Keratinocyte (primary cell): ENCODE results near the gene KLHL29. TPM values are rescaled to one million over a fixed set of nuclear protein-coding genes. Genes with fewer than 3 reads are reported as not detected.

Experiments used
- DNase-seq: peaks from one replicate; pipeline ENCODE4 v3.0.0-alpha.2; 2011; ENCODE audit warnings: low read depth, missing footprints, low spot score
- FAIRE-seq: peaks from 2 replicates; lab custom pipeline; 2011; peaks lifted over from hg19 to GRCh38; lab: Jason Lieb, UNC
- H2AFZ ChIP-seq: 2 replicates; pipeline ENCODE4 v1.6.0; 2012; ENCODE audit warnings: low read length, control low read depth, inconsistent platforms; ENCODE audit not compliant: control insufficient read depth
- H3K27ac ChIP-seq: 2 replicates; pipeline ENCODE4 v1.5.1; 2011; ENCODE audit warnings: low read length; ENCODE audit not compliant: control insufficient read depth, insufficient read depth
- H3K27me3 ChIP-seq: 3 replicates; pipeline ENCODE4 v1.6.0; 2011; ENCODE audit warnings: low read length; ENCODE audit not compliant: control insufficient read depth, insufficient read depth; ENCODE audit errors: extremely low read depth
- H3K36me3 ChIP-seq, 2 experiments: 2 replicates in 1 of 2; 3 replicates in 1 of 2; pipeline ENCODE4 v1.5.1; 2011; ENCODE audit warnings: low read length in 2 of 2, mild to moderate bottlenecking in 1 of 2; ENCODE audit not compliant: control insufficient read depth in 2 of 2, insufficient read depth in 2 of 2; ENCODE audit errors: extremely low read depth in 1 of 2
- H3K4me1 ChIP-seq: 3 replicates; pipeline ENCODE4 v1.5.1; 2011; ENCODE audit warnings: low read length; ENCODE audit not compliant: control insufficient read depth, insufficient read depth; ENCODE audit errors: extremely low read depth
- H3K4me2 ChIP-seq: 3 replicates; pipeline ENCODE4 v1.6.0; 2011; ENCODE audit warnings: low read depth, low read length; ENCODE audit not compliant: control insufficient read depth, insufficient read depth; ENCODE audit errors: extremely low read depth
- H3K4me3 ChIP-seq, 3 experiments: fragments of 200-600 bp in 1 of 3; sonication (generic) in 1 of 3; 2 replicates in 2 of 3; 3 replicates in 1 of 3; pipeline ENCODE4 v1.5.1; 2011 to 2016; ENCODE audit warnings: low read length in 3 of 3, mild to moderate bottlenecking in 3 of 3, control low read depth in 2 of 3, inconsistent platforms in 1 of 3, low read depth in 1 of 3, mixed read lengths in 1 of 3, mixed run types in 1 of 3, moderate library complexity in 1 of 3; ENCODE audit not compliant: control insufficient read depth in 2 of 3, insufficient read depth in 2 of 3; ENCODE audit errors: extremely low read depth in 1 of 3
- H3K79me2 ChIP-seq: 2 replicates; pipeline ENCODE4 v1.6.0; 2012; ENCODE audit warnings: low read length; ENCODE audit not compliant: control insufficient read depth, insufficient read depth
- H3K9ac ChIP-seq: 3 replicates; pipeline ENCODE4 v1.6.0; 2011; ENCODE audit warnings: low read length; ENCODE audit not compliant: control insufficient read depth, insufficient read depth; ENCODE audit errors: extremely low read depth
- H3K9me1 ChIP-seq: 3 replicates; pipeline ENCODE4 v1.6.0; 2011; ENCODE audit warnings: low read length; ENCODE audit not compliant: control insufficient read depth, insufficient read depth; ENCODE audit errors: extremely low read depth
- H3K9me3 ChIP-seq: 2 replicates; pipeline ENCODE4 v1.5.1; 2012; ENCODE audit warnings: low read depth, low read length; ENCODE audit not compliant: control insufficient read depth
- H4K20me1 ChIP-seq: 3 replicates; pipeline ENCODE4 v1.6.0; 2011; ENCODE audit warnings: low read length; ENCODE audit not compliant: control insufficient read depth, insufficient read depth; ENCODE audit errors: extremely low read depth
- CTCF ChIP-seq, 3 experiments: IDR thresholded peaks in 1 of 3; conservative IDR thresholded peaks in 1 of 3; optimal IDR thresholded peaks in 1 of 3; 2 replicates in 2 of 3; 3 replicates in 1 of 3; pipeline versions ENCODE3 to v1.5.1; 2011; ENCODE audit warnings: low read length in 3 of 3, mild to moderate bottlenecking in 3 of 3, moderate library complexity in 2 of 3, control low read depth in 1 of 3, inconsistent platforms in 1 of 3; ENCODE audit not compliant: insufficient read depth in 2 of 3; ENCODE audit errors: extremely low read depth in 1 of 3
- EZH2 ChIP-seq: IDR thresholded peaks from one replicate; pipeline ENCODE4 v1.6.1; 2012; ENCODE audit warnings: inconsistent platforms, mild to moderate bottlenecking, low read length, moderate library complexity
- dilution Hi-C: fragments of 300-500 bp; cut with MboI; formaldehyde crosslinking; loops from one replicate; pipeline ENCODE4 v1.7.0; 2020; ENCODE audit warnings: low sequenced_read_pairs; ENCODE audit not compliant: extremely low pct_ligation_motif_present
- polyA plus RNA-seq, 5 experiments: library from polyadenylated mRNA; depleted of rRNA in 3 of 5; stranded (reverse) in 3 of 5; stranded (forward) in 1 of 5; unstranded in 1 of 5; fragments of >200 nt; gene quantifications; 1 replicate in 1 of 5; 2 replicates in 3 of 5; 3 replicates in 1 of 5; pipeline versions ENCODE4 v1.2.1 to v1.2.3, GENCODE V29; 2011 to 2012; ENCODE audit warnings: missing spikeins in 2 of 5, low read depth in 1 of 5, low replicate concordance in 1 of 5

The KLHL29 gene
- polyA plus RNA-seq, 1 donor (not counting 4 experiments of a cell fraction or from before 2014, with no cell fraction given), result 4.7 TPM

GRCh38 chr2:23559561-23560239, 174.7 kb downstream of the KLHL29 start:
- Histone ChIP-seq H3K4me3 (no peak overlapping the region), H3K9ac (no peak overlapping the region), H3K4me1 (peaks cover 13% of the 10 kb centered on the region), H3K27ac (no peak overlapping the region), H3K9me3 (no peaks in the 10 kb centered on the region), H3K36me3 (peaks cover 0 to 1% of the 10 kb centered on the region in 2 experiments), H4K20me1 (no peaks in the 10 kb centered on the region), H3K27me3 (no peaks in the 10 kb centered on the region), H3K79me2 (no peaks in the 10 kb centered on the region), H3K4me2 (no peak overlapping the region), H2AFZ (no peak overlapping the region), H3K9me1 (no peaks in the 10 kb centered on the region)
- dilution Hi-C loops, result no loop called here
- no peak for TF ChIP-seq CTCF (optimal IDR thresholded peaks at IDR 0.05 in 1 of 3, IDR thresholded peaks at IDR 0.05 in 1 of 3, conservative IDR thresholded peaks at IDR 0.05 in 1 of 3; ENCODE audit: extremely low read depth in 1 of 3, insufficient read depth in 2 of 3, low read length in 3 of 3)
- TF ChIP-seq EZH2, result no peak
- FAIRE-seq (no peak), DNase-seq (no peak)

- Histone ChIP-seq H3K27ac (no peak overlapping the region), H3K4me2 (no peak overlapping the region)
- TF ChIP-seq CTCF (optimal IDR thresholded peaks at IDR 0.05 in 1 of 3, IDR thresholded peaks at IDR 0.05 in 1 of 3, conservative IDR thresholded peaks at IDR 0.05 in 1 of 3; ENCODE audit: extremely low read depth in 1 of 3, insufficient read depth in 2 of 3, low read length in 3 of 3) (no peak), EZH2 (no peak)
Measured at GRCh38 chr2:23561088-23561487, 176.1 kb downstream of the KLHL29 start.

More at GRCh38 chr2:23561088-23561487, 176.1 kb downstream of the KLHL29 start:
- dilution Hi-C loops, result no loop called here
- peaks cover 13% of the 10 kb centered on the region for H3K4me1 ChIP-seq
- DNase-seq (no peak), FAIRE-seq (no peak)
- peaks cover 0 to 1% of the 10 kb centered on the region in 2 experiments for H3K36me3 ChIP-seq
- no peak overlapping the region for H3K9ac ChIP-seq
- no peak overlapping the region for H3K4me3 ChIP-seq
- no peaks in the 10 kb centered on the region for H3K27me3 ChIP-seq
- no peaks in the 10 kb centered on the region for H3K9me3 ChIP-seq
- H4K20me1 ChIP-seq, result no peaks in the 10 kb centered on the region
- H3K9me1 ChIP-seq, result no peaks in the 10 kb centered on the region
- no peaks in the 10 kb centered on the region for H3K79me2 ChIP-seq
- no peak overlapping the region for H2AFZ ChIP-seq
